ENCODE measurements around the gene LAX1. TPM values are rescaled to one million over a fixed set of nuclear protein-coding genes. Genes with fewer than 3 reads are reported as not detected.
A peak's percentile ranks its signal among the peaks of the same experiment; 100 is the strongest.

The LAX1 gene
- total and polyA plus RNA-seq, 10 of the 15 experiments (the other 5 are each of a cell fraction or from before 2014, with no cell fraction given) = 2.1 to 15.0 (median 9.0) TPM

GRCh38 chr1:203765029-203765837 lies at the start of gene LAX1 (continued):
- peak; percentile 65 for TF ChIP-seq GABPA (IDR thresholded peaks at IDR 0.05; ENCODE audit: low read depth)
- peak; percentile 55 for TF ChIP-seq MTA2 (IDR thresholded peaks at IDR 0.05; ENCODE audit: low read depth)
- TF ChIP-seq STAT3 (IDR thresholded peaks at IDR 0.05; ENCODE audit: low read depth, low read length) = no peak
- no peak for TF ChIP-seq RB1 (IDR thresholded peaks at IDR 0.05; ENCODE audit: borderline replicate concordance)
- no peak for TF ChIP-seq EGR1 (IDR thresholded peaks at IDR 0.05; ENCODE audit: borderline replicate concordance in 1 of 2, low read depth in 2 of 2, low read length in 2 of 2)
- no peak for TF ChIP-seq BCLAF1 (IDR thresholded peaks at IDR 0.05)
- TF ChIP-seq MAX (IDR thresholded peaks at IDR 0.05; ENCODE audit: low read depth, low read length) = no peak
- no peak for TF ChIP-seq MEF2B (IDR thresholded peaks at IDR 0.05; ENCODE audit: partially characterized antibody, poor library complexity, severe bottlenecking)
- no peak for TF ChIP-seq MEF2A (IDR thresholded peaks at IDR 0.05; ENCODE audit: insufficient read depth, low read depth, low read length)
- TF ChIP-seq MYB (IDR thresholded peaks at IDR 0.05; ENCODE audit: borderline replicate concordance, low read depth, low read length) = no peak
- TF ChIP-seq BRCA1 (IDR thresholded peaks at IDR 0.05; ENCODE audit: low read depth, low read length) = no peak
- no peak for TF ChIP-seq KDM1A (IDR thresholded peaks at IDR 0.05; ENCODE audit: borderline replicate concordance)
- no peak for TF ChIP-seq BCL3 (IDR thresholded peaks at IDR 0.05; ENCODE audit: borderline replicate concordance, insufficient read depth, low read depth, low read length, poor library complexity, severe bottlenecking)
- TF ChIP-seq PML (IDR thresholded peaks at IDR 0.05; ENCODE audit: low read length) = no peak
- TF ChIP-seq GATAD2B (conservative IDR thresholded peaks at IDR 0.05; ENCODE audit: low read depth) = no peak
- TF ChIP-seq SUPT20H (IDR thresholded peaks at IDR 0.05; ENCODE audit: borderline replicate concordance, control insufficient read depth, low read depth, low read length) = no peak
- TF ChIP-seq HSF1 (IDR thresholded peaks at IDR 0.05; ENCODE audit: low read depth, low read length) = no peak
- TF ChIP-seq, protein P1, sequence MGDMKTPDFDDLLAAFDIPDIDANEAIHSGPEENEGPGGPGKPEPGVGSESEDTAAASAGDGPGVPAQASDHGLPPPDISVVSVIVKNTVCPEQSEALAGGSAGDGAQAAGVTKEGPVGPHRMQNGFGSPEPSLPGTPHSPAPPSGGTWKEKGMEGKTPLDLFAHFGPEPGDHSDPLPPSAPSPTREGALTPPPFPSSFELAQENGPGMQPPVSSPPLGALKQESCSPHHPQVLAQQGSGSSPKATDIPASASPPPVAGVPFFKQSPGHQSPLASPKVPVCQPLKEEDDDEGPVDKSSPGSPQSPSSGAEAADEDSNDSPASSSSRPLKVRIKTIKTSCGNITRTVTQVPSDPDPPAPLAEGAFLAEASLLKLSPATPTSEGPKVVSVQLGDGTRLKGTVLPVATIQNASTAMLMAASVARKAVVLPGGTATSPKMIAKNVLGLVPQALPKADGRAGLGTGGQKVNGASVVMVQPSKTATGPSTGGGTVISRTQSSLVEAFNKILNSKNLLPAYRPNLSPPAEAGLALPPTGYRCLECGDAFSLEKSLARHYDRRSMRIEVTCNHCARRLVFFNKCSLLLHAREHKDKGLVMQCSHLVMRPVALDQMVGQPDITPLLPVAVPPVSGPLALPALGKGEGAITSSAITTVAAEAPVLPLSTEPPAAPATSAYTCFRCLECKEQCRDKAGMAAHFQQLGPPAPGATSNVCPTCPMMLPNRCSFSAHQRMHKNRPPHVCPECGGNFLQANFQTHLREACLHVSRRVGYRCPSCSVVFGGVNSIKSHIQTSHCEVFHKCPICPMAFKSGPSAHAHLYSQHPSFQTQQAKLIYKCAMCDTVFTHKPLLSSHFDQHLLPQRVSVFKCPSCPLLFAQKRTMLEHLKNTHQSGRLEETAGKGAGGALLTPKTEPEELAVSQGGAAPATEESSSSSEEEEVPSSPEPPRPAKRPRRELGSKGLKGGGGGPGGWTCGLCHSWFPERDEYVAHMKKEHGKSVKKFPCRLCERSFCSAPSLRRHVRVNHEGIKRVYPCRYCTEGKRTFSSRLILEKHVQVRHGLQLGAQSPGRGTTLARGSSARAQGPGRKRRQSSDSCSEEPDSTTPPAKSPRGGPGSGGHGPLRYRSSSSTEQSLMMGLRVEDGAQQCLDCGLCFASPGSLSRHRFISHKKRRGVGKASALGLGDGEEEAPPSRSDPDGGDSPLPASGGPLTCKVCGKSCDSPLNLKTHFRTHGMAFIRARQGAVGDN (IDR thresholded peaks at IDR 0.05) = peak; percentile 45; the same call in 1 of the 2 replicates
- no peak for TF ChIP-seq CHD4 (IDR thresholded peaks at IDR 0.05)

Data from GM12878 (cell line).